ENCODE measurements around the gene SLC35E2B.

The SLC35E2B gene

GRCh38 chr1:1672181-1672965 lies 20.2 kb downstream of the SLC35E2B start:
- Histone ChIP-seq H3K79me2 (ENCODE audit: insufficient read depth, low read length) (no peaks in the 10 kb centered on the region), H3F3A (ENCODE audit: insufficient read depth, low read length) (no peaks in the 10 kb centered on the region), H3K4me1 (ENCODE audit: insufficient read depth, low read length, severe bottlenecking) (peaks cover 14% of the 10 kb centered on the region), H3K4me2 (ENCODE audit: low read length) (no peak overlapping the region), H3K4me3 (ENCODE audit: low read depth, low read length, poor library complexity, severe bottlenecking) (no peak overlapping the region), H3K9me3 (ENCODE audit: low read length) (no peaks in the 10 kb centered on the region), H3K9me2 (ENCODE audit: low read depth, low read length) (no peaks in the 10 kb centered on the region), H3K27ac (ENCODE audit: low read depth, low read length, poor library complexity, severe bottlenecking) (no peak overlapping the region), H3K9ac (ENCODE audit: low read length) (no peak overlapping the region), H3K36me3 (ENCODE audit: insufficient read depth, low read length) (peaks cover 24% of the 10 kb centered on the region; the same call in 1 of the 2 replicates), H4K20me1 (ENCODE audit: insufficient read depth, low read length) (no peaks in the 10 kb centered on the region), H2AFZ (ENCODE audit: low read length) (no peak overlapping the region), H3K27me3 (ENCODE audit: insufficient read depth, low read length) (no peaks in the 10 kb centered on the region)
- TF ChIP-seq EZH2 (IDR thresholded peaks at IDR 0.05; ENCODE audit: borderline replicate concordance, low read length) (no peak), CTCF (IDR thresholded peaks at IDR 0.05; ENCODE audit: low read length) (no peak)

- Histone ChIP-seq H3K9me3 (ENCODE audit: low read length) (no peaks in the 10 kb centered on the region), H3K4me3 (ENCODE audit: low read depth, low read length, poor library complexity, severe bottlenecking) (no peak overlapping the region), H3K36me3 (ENCODE audit: insufficient read depth, low read length) (peaks cover 24% of the 10 kb centered on the region; the same call in 1 of the 2 replicates), H3K27ac (ENCODE audit: low read depth, low read length, poor library complexity, severe bottlenecking) (no peak overlapping the region), H3F3A (ENCODE audit: insufficient read depth, low read length) (no peaks in the 10 kb centered on the region), H4K20me1 (ENCODE audit: insufficient read depth, low read length) (no peaks in the 10 kb centered on the region), H3K9me2 (ENCODE audit: low read depth, low read length) (no peaks in the 10 kb centered on the region), H3K27me3 (ENCODE audit: insufficient read depth, low read length) (no peaks in the 10 kb centered on the region), H3K9ac (ENCODE audit: low read length) (no peak overlapping the region), H3K4me2 (ENCODE audit: low read length) (no peak overlapping the region), H3K4me1 (ENCODE audit: insufficient read depth, low read length, severe bottlenecking) (peaks cover 11% of the 10 kb centered on the region), H2AFZ (ENCODE audit: low read length) (no peak overlapping the region), H3K79me2 (ENCODE audit: insufficient read depth, low read length) (no peaks in the 10 kb centered on the region)
- TF ChIP-seq EZH2 (IDR thresholded peaks at IDR 0.05; ENCODE audit: borderline replicate concordance, low read length): no peak
- no peak for TF ChIP-seq CTCF (IDR thresholded peaks at IDR 0.05; ENCODE audit: low read length)
Observed at GRCh38 chr1:1671365-1672119, 21.1 kb downstream of the SLC35E2B start.

- H3K9me2 ChIP-seq (ENCODE audit: low read depth, low read length): no peaks in the 10 kb centered on the region
- H3K9me3 ChIP-seq (ENCODE audit: low read length): no peaks in the 10 kb centered on the region
- H3K4me2 ChIP-seq (ENCODE audit: low read length): no peak overlapping the region
- H3F3A ChIP-seq (ENCODE audit: insufficient read depth, low read length): no peaks in the 10 kb centered on the region
- H3K36me3 ChIP-seq (ENCODE audit: insufficient read depth, low read length): peaks cover 28% of the 10 kb centered on the region; the same call in 1 of the 2 replicates
- H3K27me3 ChIP-seq (ENCODE audit: insufficient read depth, low read length): no peaks in the 10 kb centered on the region
- no peaks in the 10 kb centered on the region for H3K79me2 ChIP-seq (ENCODE audit: insufficient read depth, low read length)
- no peak overlapping the region for H3K9ac ChIP-seq (ENCODE audit: low read length)
- no peak overlapping the region for H3K27ac ChIP-seq (ENCODE audit: low read depth, low read length, poor library complexity, severe bottlenecking)
- no peaks in the 10 kb centered on the region for H4K20me1 ChIP-seq (ENCODE audit: insufficient read depth, low read length)
- no peak for TF ChIP-seq CTCF (IDR thresholded peaks at IDR 0.05; ENCODE audit: low read length)
- TF ChIP-seq EZH2 (IDR thresholded peaks at IDR 0.05; ENCODE audit: borderline replicate concordance, low read length): no peak
- no peak overlapping the region for H3K4me3 ChIP-seq (ENCODE audit: low read depth, low read length, poor library complexity, severe bottlenecking)
- no peak overlapping the region for H2AFZ ChIP-seq (ENCODE audit: low read length)
- peaks cover 9% of the 10 kb centered on the region for H3K4me1 ChIP-seq (ENCODE audit: insufficient read depth, low read length, severe bottlenecking)
Observed at GRCh38 chr1:1670866-1671265, 21.7 kb downstream of the SLC35E2B start.
